GM19372 (cell line): ENCODE results near the gene GPC1.

ENCODE experiments used
- ATAC-seq: cut with Tn5 transposase; IDR thresholded peaks from one replicate; pipeline ENCODE4 v1.9.1; 2021; ENCODE audit warnings: mild to moderate bottlenecking, low read depth, moderate library complexity; ENCODE audit not compliant: unreplicated experiment

Gene GPC1

DNA sequence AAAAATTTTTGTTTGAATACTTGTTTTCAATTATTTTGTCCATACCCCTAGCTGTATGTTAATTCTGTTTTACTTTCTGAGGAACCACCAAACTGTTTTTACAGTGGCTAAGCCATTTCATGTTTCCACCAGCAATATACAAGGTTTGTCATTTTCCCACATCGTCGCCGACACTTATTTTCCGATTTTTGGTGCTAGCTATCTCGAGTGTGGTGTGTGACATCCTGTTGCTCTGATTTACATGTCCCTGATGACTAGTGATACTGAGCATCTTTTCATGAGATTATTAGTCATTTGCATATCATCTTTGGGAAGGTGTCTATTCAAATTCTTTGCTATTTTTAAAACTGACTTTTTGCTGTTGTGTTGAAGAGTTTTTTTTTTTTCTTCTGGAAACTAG, 7.2 kb upstream of the GPC1 start:
- ATAC-seq, result no peak

DNA sequence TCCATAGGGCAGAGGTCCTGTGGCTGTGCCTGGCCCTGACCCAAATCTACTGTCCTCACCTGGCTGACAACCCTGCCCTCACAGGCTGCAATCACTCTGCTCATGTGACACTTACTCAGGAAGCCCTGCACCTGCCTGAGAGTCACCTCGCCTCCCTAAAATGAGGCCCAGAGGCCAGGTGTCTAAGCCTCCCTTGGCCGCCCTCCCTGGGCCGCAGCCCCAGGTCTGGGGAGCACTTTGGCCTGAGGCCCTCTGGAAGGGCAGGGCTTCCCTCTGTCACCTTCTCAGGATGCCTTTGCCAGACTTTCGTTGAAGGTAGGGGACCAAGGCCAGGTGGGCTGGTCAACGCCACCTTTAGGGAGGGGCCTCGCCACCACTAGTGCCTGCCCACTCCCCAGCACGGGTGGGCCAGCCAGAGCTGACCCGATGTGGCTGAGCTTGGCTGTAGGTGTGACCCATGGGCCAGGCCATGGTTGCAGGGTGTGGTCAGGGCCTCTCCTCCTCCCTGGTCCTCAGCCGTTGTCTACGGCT, 6.1 kb upstream of the GPC1 start:
- no peak for ATAC-seq

DNA sequence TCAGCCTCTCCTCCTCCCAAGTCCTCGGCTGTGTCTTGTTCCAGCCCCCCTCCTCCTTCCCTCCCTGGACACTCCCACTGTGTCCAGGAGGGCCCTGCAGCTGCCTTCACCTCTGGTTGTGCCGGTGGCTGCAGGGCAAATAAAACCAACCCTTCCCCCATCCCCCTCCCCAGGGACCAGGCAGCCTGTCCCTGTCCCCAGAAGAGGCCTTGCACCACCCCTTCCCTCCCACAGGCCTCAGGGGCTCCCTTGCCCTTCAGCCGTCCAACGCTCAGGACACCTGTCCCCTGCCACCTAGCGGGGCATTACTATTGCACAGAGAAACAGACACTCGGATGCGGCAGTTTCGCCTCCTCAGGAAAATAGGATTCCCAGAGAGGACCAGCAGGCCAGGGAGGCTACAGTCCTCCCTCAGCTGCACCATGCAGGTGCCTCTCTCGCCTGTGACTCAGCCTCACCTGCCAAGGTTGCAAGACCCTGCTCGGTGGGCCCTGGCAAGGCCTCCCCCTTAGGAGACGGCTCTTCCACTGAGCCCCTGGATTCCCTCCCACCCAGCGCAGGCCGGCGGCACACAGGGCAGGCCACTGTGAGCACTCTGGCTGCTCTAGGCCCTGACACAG, 5.5 kb upstream of the GPC1 start:
- ATAC-seq, result no peak

GRCh38 chr2:240430595-240430994, 4.9 kb upstream of the GPC1 start:
- no peak for ATAC-seq

- no peak for ATAC-seq
Measured at GRCh38 chr2:240431271-240431660, 4.2 kb upstream of the GPC1 start.

- ATAC-seq, result no peak
Measured at GRCh38 chr2:240431661-240432424, 3.6 kb upstream of the GPC1 start.

GRCh38 chr2:240432430-240432819, 3.0 kb upstream of the GPC1 start:
- ATAC-seq, result no peak

GRCh38 chr2:240432820-240433801, 2.4 kb upstream of the GPC1 start:
- no peak for ATAC-seq

GRCh38 chr2:240433973-240434727, 1.3 kb upstream of the GPC1 start:
- ATAC-seq, result no peak

GRCh38 chr2:240434728-240435456, 571 bp upstream of the GPC1 start:
- peak; percentile 69 for ATAC-seq

- no peak for ATAC-seq
Measured at GRCh38 chr2:240435948-240436682, 652 bp downstream of the GPC1 start.

GRCh38 chr2:240436683-240437550, 1.5 kb downstream of the GPC1 start:
- ATAC-seq, result no peak

- ATAC-seq, result no peak
Measured at GRCh38 chr2:240437551-240437860, 2.0 kb downstream of the GPC1 start.

DNA sequence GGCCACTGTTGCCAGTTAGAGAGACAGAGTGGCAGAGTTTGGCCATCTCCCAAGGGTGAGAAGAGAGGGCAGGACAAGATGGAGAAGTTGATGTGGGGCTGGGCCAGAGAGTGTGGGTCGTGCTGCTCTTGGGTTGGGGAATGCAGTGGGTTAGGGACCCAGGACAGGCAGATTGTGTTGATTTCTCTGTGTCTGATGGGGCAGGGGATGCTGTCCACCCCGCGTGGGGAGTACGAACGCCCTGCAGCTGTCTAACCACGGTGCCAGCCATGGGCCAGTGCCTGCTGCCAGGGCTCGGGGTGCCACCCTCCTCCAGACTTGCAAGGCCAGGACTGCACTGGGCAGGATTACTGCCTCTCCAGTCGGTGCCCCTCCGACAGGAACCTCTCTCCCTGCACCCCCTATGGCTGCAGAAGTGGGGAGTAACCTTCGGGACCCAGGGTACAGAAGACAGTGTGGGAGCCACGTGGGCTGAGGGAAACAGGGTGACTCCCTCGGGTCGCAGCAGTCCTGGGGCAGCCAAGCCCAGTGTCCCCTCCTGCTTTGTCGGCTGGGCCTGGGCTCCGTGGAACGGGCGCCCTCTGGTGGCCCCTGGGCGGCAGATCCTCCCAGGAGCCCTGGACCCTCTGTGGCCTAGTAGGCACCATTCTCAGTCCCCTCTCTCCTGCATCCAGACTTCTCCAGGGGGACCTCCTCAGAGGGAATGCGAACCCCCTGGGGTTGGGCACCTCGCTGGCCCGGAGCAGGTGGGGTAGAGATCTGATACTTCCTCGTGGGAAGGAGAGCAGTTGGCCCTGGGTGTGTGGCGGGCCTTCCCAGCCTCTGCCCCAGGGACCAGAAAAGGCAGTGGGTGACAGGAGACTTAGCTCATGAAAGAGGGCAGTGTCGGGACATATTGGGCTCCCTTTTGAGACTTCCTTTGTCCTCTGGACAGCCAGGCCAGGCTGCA, 2.7 kb downstream of the GPC1 start:
- no peak for ATAC-seq

DNA sequence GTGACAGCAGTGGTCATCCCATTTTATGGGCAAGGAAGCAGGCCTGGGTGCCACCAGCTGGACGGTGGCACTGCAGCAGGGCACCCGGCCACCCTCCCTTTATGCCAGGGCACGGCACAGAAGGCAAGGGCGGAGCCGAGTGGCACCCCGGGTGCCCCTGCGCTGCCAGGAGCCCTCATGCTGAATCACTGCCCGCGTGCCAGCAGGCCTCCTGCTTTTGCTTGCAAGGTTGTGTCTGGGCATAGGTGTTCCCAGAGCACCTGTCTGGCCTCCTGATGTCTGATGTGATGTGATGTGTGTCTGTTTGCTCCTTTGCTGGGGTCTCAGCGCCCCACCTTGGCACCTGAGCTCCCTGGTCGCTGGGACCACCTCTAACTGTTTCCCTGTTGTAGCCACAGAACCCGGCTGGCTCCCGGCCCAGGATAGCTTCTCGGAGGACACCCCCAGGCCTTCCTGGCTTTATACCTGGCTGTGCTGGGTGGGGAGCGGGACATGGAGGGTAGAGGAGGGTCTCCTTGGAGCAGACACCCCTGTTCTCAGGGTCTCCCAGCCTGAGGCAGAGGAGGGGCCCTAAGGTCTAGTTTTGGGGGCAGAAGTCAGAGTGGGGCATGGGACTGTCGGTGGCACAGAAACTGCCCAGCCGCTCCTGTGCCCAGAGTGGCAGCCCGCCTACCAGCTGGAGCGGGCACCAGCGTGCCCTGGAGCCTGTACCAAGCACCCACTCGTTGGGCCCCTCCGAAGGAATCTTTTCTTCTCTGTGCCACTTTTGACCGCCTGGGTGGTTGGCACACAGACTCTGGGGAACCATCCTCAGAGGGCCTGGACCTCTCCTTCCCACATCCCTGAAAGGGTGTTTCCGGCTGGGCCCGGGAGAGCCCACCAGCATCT, 3.6 kb downstream of the GPC1 start:
- ATAC-seq, result no peak

DNA sequence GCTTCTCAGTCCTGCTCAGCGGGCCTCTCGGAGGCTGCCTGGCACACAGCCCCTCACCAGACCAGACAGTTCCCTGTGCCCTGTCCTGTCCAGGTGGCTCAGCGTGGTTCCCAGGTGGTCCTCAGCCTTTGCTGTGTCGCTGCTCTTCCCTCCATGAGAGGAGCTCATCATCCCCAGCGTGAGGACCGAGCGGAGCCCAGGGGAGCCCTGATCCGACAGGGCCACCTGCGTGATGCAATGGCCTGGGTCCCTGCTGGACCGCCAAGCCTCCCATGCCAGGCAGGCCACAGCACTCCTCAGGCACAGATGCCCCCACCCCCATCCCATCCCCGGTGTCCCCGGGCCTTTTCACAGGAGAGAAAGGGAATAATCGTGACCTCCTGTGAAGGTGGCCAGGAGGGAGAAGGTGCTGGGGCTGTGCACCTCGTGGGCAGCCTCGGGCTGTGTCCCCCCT, 4.3 kb downstream of the GPC1 start:
- ATAC-seq, result no peak
